Right renal cortex interstitium (tissue), 3 donors: ENCODE measurements around the gene RAP1GDS1. TPM values are rescaled to one million over a fixed set of nuclear protein-coding genes. Genes with fewer than 3 reads are reported as not detected.
"Not testable (repeated sequence)": the region's sequence is repeated elsewhere in the genome, so short reads cannot be mapped to it uniquely, and the experiment has no call there.

ENCODE experiments used
- DNase-seq, 3 donors: peaks; one replicate each; pipeline ENCODE4 v3.0.0-alpha.2; 2013; ENCODE audit warnings: low read depth in 3 of 3, low spot score in 2 of 3
- polyA plus RNA-seq, 3 donors: library from polyadenylated mRNA; unstranded; fragments of 120-200 nt; gene quantifications; one replicate each; pipeline ENCODE4 v1.2.1, GENCODE V29; 2013; ENCODE audit not compliant: insufficient read length in 3 of 3

Gene RAP1GDS1
- polyA plus RNA-seq, 3 donors = 36.8 to 37.5 (median 37.1) TPM

DNA sequence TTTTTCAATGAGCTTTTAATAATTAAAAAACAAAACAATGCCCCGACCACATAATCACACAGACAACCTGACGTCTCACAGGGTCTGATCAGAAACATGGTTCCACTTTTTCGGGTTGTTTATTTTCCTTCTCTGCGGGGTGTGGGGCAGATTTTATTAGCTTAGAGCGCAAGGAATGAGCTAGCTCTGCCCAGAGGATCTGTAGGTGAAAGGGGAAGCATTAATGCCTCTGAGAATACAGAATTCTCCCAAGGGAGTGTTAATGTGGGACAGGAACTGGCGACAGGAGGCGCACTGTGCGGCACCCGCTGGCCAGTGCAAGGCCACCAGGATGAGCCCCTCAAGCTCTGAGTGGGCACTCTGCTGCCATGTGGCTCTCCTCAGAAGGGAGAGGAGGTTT lies 215.7 kb downstream of the RAP1GDS1 start:
- DNase-seq = no peak

- not testable (repeated sequence) for DNase-seq
Measured at GRCh38 chr4:98479590-98479989, 218.4 kb downstream of the RAP1GDS1 start.

DNA sequence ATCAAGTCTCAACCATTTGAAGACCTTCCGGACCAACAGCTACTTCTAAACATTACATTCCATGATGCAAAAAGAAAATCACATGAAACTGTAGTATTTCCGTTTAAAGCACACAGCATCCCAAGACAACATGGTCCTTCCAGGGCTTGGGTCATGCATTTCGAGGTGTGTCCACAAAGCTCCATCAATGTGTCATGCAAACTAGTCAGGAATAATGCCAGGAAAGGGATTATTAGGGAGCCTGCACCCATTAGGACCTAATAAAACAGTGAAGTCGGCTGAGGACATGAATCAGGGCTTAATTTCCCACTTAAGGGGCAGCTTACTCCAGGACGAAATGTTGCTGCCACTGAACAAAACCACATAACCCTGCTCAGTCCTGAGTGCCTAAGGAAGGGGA lies 219.4 kb downstream of the RAP1GDS1 start:
- no peak for DNase-seq

DNA sequence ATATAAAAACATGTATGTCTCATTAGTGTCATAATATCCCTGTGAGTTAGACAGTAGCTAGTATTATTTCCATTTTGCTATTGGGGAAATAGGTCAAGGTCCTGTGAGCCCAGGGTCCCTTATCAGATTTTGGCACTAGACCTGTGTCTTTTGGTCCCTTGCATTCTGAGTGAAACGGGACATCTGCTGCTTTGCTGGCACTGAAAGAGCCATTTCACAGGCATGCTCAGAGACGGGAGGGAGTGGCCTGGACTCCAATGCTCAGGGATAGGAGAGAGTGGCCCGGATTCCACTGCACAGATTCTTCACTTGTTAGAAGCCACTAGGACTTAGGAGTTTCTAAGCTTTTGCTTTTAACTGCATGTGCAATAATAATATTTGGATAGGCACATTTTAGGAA lies 220.0 kb downstream of the RAP1GDS1 start:
- DNase-seq = no peak

- DNase-seq = no peak
Measured at GRCh38 chr4:98482503-98482846, 221.3 kb downstream of the RAP1GDS1 start.

- DNase-seq = no peak
Measured at GRCh38 chr4:98482847-98483806, 221.9 kb downstream of the RAP1GDS1 start.

- DNase-seq = no peak
Measured at GRCh38 chr4:98484031-98484430, 222.8 kb downstream of the RAP1GDS1 start.

GRCh38 chr4:98485816-98486345 lies 224.7 kb downstream of the RAP1GDS1 start:
- DNase-seq = no peak

DNA sequence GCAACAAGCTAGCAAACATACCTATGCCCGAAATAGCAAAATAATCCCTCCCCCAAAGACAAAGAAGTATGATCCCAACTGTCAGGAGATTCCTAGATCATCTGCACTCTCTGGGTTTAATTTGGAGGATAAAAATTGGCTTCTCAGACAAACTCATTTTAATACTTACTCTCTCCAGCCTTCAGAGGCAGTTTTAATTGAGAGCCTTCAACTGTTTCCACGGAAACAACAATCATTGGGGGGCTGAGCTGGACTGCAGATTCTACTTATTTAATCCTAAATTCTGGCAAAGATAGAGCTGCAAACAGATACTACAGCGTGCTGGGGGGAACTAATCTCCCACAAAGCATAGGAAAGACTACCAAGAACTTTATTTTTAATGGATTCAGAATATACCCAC lies 229.1 kb downstream of the RAP1GDS1 start:
- DNase-seq = no peak

- no peak for DNase-seq
Measured at GRCh38 chr4:98491899-98492559, 230.8 kb downstream of the RAP1GDS1 start.

DNA sequence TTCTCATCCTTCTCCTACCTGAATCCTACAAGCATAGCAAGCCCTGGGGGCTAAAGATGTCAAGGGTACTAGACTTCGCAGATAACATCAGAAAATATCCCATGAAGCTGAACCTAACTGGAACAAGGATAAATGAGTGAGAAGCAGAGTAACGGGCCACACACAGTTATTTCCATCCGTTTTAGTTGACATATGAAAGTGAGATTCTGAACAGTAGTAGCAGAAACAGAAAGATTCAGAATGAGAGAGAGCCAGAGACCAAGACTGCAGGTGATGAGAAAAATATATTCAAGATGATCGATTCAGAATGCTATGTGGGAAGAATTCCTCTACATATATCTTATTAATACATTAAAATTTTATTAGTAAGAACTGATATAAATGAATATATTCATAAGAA lies 232.1 kb downstream of the RAP1GDS1 start:
- no peak for DNase-seq

Other genes starting within 250 kb of the RAP1GDS1 start
- under 1 TPM; 0.40 to 0.72 (median 0.68) TPM for gene STPG2, start 117.9 kb upstream of the RAP1GDS1 start, polyA plus RNA-seq